Hepatocyte (in vitro differentiated cells): ENCODE measurements around the gene PTPN14. TPM values are rescaled to one million over a fixed set of nuclear protein-coding genes. Genes with fewer than 3 reads are reported as not detected.

Source experiments
- DNase-seq: peaks from one replicate; pipeline ENCODE4 v3.0.0-alpha.2; 2016; ENCODE audit warnings: low spot score
- H2AFZ ChIP-seq: fragments of 200-600 bp; sonication (generic); 2 replicates; pipeline ENCODE4 v1.6.0; 2016; ENCODE audit warnings: antibody characterized with exemption, mild to moderate bottlenecking
- H3K27ac ChIP-seq: fragments of 200-600 bp; sonication (generic); 2 replicates; pipeline ENCODE4 v1.5.1; 2016; ENCODE audit warnings: mild to moderate bottlenecking
- H3K27me3 ChIP-seq: fragments of 200-600 bp; sonication (generic); 2 replicates; pipeline ENCODE4 v1.6.1; 2016
- H3K36me3 ChIP-seq: fragments of 200-600 bp; sonication (generic); replicated peaks from 2 replicates; pipeline ENCODE4 v1.5.1; 2016; ENCODE audit warnings: low read depth; ENCODE audit not compliant: insufficient read depth
- H3K4me1 ChIP-seq: fragments of 200-600 bp; sonication (generic); 2 replicates; pipeline ENCODE4 v1.5.1; 2016; ENCODE audit warnings: mild to moderate bottlenecking, moderate library complexity; ENCODE audit not compliant: insufficient read depth
- H3K4me2 ChIP-seq: fragments of 200-600 bp; sonication (generic); 2 replicates; pipeline ENCODE4 v1.6.0; 2016
- H3K4me3 ChIP-seq: fragments of 200-600 bp; sonication (generic); 2 replicates; pipeline ENCODE4 v1.5.1; 2016; ENCODE audit warnings: mild to moderate bottlenecking
- H3K79me2 ChIP-seq: fragments of 200-600 bp; sonication (generic); 2 replicates; pipeline ENCODE4 v1.6.0; 2017; ENCODE audit warnings: mild to moderate bottlenecking
- H3K9me2 ChIP-seq: fragments of 200-600 bp; sonication (generic); replicated peaks from 2 replicates; pipeline ENCODE4 v1.6.0; 2017; ENCODE audit warnings: mild to moderate bottlenecking; ENCODE audit not compliant: insufficient read depth
- H3K9me3 ChIP-seq: fragments of 200-600 bp; sonication (generic); 2 replicates; pipeline ENCODE4 v1.5.1; 2016; ENCODE audit warnings: low read depth, mild to moderate bottlenecking
- H4K20me1 ChIP-seq: fragments of 200-600 bp; sonication (generic); 2 replicates; pipeline ENCODE4 v1.6.0; 2016; ENCODE audit warnings: mild to moderate bottlenecking; ENCODE audit not compliant: insufficient read depth, poor library complexity, severe bottlenecking
- CTCF ChIP-seq: fragments of 200-600 bp; sonication (generic); IDR thresholded peaks from 2 replicates; pipeline ENCODE4 v1.5.1; 2016; ENCODE audit warnings: antibody characterized with exemption, mild to moderate bottlenecking; ENCODE audit not compliant: poor library complexity
- EZH2 ChIP-seq: fragments of 200-600 bp; sonication (generic); IDR thresholded peaks from 2 replicates; pipeline ENCODE4 v1.6.1; 2016; ENCODE audit warnings: antibody characterized with exemption, mild to moderate bottlenecking, borderline replicate concordance
- EZH2phosphoT487 ChIP-seq: fragments of 200-600 bp; sonication (generic); IDR thresholded peaks from one replicate; pipeline ENCODE4 v1.6.1; 2018; ENCODE audit warnings: antibody characterized with exemption, mild to moderate bottlenecking, low read depth, moderate library complexity; ENCODE audit not compliant: unreplicated experiment, severe bottlenecking
- WGBS: methylation state at CpG from one replicate; pipeline ENCODE4 v1.1.6; 2016; ENCODE audit warnings: low lambda C conversion rate; ENCODE audit errors: missing lambda C conversion rate; 5-methylcytosine and 5-hydroxymethylcytosine counted together
- polyA plus RNA-seq: library from polyadenylated mRNA; unstranded; fragments of >200 nt; fragmentation: Nextera tagmentation; extraction: Ambion mirVana; gene quantifications from 2 replicates; pipeline ENCODE4 v1.2.1, GENCODE V29; 2016
- total RNA-seq: library from RNA; depleted of rRNA; stranded (reverse); fragments of >200 nt; gene quantifications from 2 replicates; pipeline ENCODE4 v1.2.3, GENCODE V29; 2014

PTPN14 gene
- total and polyA plus RNA-seq, 2 experiments from 2014 or later, result 9.5 to 21.7 TPM

GRCh38 chr1:214542275-214543199 lies 8.9 kb downstream of the PTPN14 start:
- no peak overlapping the region for H3K27ac ChIP-seq
- WGBS, result 87% methylated on average over 11 of the region's 11 CpGs

GRCh38 chr1:214541693-214542092 lies 9.7 kb downstream of the PTPN14 start:
- no peak overlapping the region for H3K27ac ChIP-seq
- no peak for DNase-seq
- H3K79me2 ChIP-seq, result peaks cover 99% of the 10 kb centered on the region
- H3K9me3 ChIP-seq, result no peaks in the 10 kb centered on the region
- no peak overlapping the region for H3K4me2 ChIP-seq
- no peaks in the 10 kb centered on the region for H3K27me3 ChIP-seq
- no peaks in the 10 kb centered on the region for H3K4me1 ChIP-seq
- peaks cover 36% of the 10 kb centered on the region for H4K20me1 ChIP-seq
- TF ChIP-seq CTCF, result no peak
- TF ChIP-seq EZH2, result no peak
- no peak for TF ChIP-seq EZH2phosphoT487
- no peaks in the 10 kb centered on the region for H3K9me2 ChIP-seq
- 89% methylated on average over 2 of the region's 2 CpGs for WGBS
- H3K36me3 ChIP-seq, result no peaks in the 10 kb centered on the region
- H3K4me3 ChIP-seq, result no peak overlapping the region
- no peak overlapping the region for H2AFZ ChIP-seq

More at GRCh38 chr1:214542275-214543199, 8.9 kb downstream of the PTPN14 start:
- Histone ChIP-seq H3K4me2 (no peak overlapping the region), H3K9me3 (no peaks in the 10 kb centered on the region), H3K4me3 (no peak overlapping the region), H3K27me3 (no peaks in the 10 kb centered on the region), H2AFZ (no peak overlapping the region), H3K36me3 (no peaks in the 10 kb centered on the region), H3K4me1 (no peaks in the 10 kb centered on the region), H3K9me2 (no peaks in the 10 kb centered on the region), H4K20me1 (peaks cover 36% of the 10 kb centered on the region), H3K79me2 (peaks cover 98% of the 10 kb centered on the region)
- no peak for DNase-seq
- TF ChIP-seq EZH2 (no peak), EZH2phosphoT487 (no peak), CTCF (no peak)

GRCh38 chr1:214541206-214541605 lies 10.2 kb downstream of the PTPN14 start:
- Histone ChIP-seq H3K4me1 (no peaks in the 10 kb centered on the region), H3K27me3 (no peaks in the 10 kb centered on the region), H3K9me3 (no peaks in the 10 kb centered on the region), H4K20me1 (peaks cover 39% of the 10 kb centered on the region), H3K4me3 (no peak overlapping the region), H3K79me2 (peaks cover 99% of the 10 kb centered on the region), H3K9me2 (no peaks in the 10 kb centered on the region), H3K4me2 (no peak overlapping the region), H2AFZ (no peak overlapping the region), H3K36me3 (no peaks in the 10 kb centered on the region), H3K27ac (no peak overlapping the region)
- no peak for TF ChIP-seq CTCF
- no peak for TF ChIP-seq EZH2phosphoT487
- TF ChIP-seq EZH2, result no peak
- 88% methylated on average over 2 of the region's 2 CpGs for WGBS
- DNase-seq, result no peak
